H9 (cell line): ENCODE data around the gene OR1M1. TPM values are rescaled to one million over a fixed set of nuclear protein-coding genes. Genes with fewer than 3 reads are reported as not detected.

Source experiments
- DNase-seq: peaks from one replicate; pipeline ENCODE4 v3.0.0-alpha.2; 2017
- H2AFZ ChIP-seq: one replicate; pipeline ENCODE4 v1.6.1; 2013; ENCODE audit warnings: mild to moderate bottlenecking, low read length, control low read depth, moderate library complexity
- H2AK5ac ChIP-seq: 2 replicates; pipeline ENCODE4 v1.6.1; 2013; ENCODE audit warnings: low read length, control low read depth, mixed read lengths; ENCODE audit not compliant: insufficient read length
- H2BK120ac ChIP-seq: one replicate; pipeline ENCODE4 v1.6.1; 2013; ENCODE audit warnings: low read depth, mild to moderate bottlenecking, low read length, control low read depth, inconsistent platforms; ENCODE audit not compliant: poor library complexity, severe bottlenecking
- H2BK12ac ChIP-seq: 2 replicates; pipeline ENCODE4 v1.6.1; 2013; ENCODE audit warnings: low read length, control low read depth, mixed read lengths, low read depth; ENCODE audit not compliant: insufficient read length
- H2BK15ac ChIP-seq: 2 replicates; pipeline ENCODE4 v1.6.1; 2013; ENCODE audit warnings: low read depth, low read length, control low read depth
- H2BK20ac ChIP-seq: one replicate; pipeline ENCODE4 v1.6.1; 2013; ENCODE audit warnings: low read depth, mild to moderate bottlenecking, low read length, control low read depth, inconsistent platforms; ENCODE audit not compliant: poor library complexity, severe bottlenecking
- H2BK5ac ChIP-seq: 2 replicates; pipeline ENCODE4 v1.6.1; 2013; ENCODE audit warnings: low read length, control low read depth, mixed read lengths; ENCODE audit not compliant: insufficient read length
- H3K14ac ChIP-seq: 2 replicates; pipeline ENCODE4 v1.6.1; 2013; ENCODE audit warnings: low read length, control low read depth; ENCODE audit not compliant: insufficient read depth
- H3K18ac ChIP-seq: 2 replicates; pipeline ENCODE4 v1.6.1; 2013; ENCODE audit warnings: low read depth, mild to moderate bottlenecking, mixed read lengths, low read length, control low read depth; ENCODE audit not compliant: insufficient read length
- H3K23ac ChIP-seq: 2 replicates; pipeline ENCODE4 v1.6.1; 2013; ENCODE audit warnings: low read length, control low read depth, mixed read lengths, low read depth; ENCODE audit not compliant: insufficient read length
- H3K23me2 ChIP-seq: 2 replicates; pipeline ENCODE4 v1.6.1; 2013; ENCODE audit warnings: low read depth, mild to moderate bottlenecking, mixed read lengths, low read length, control low read depth; ENCODE audit not compliant: insufficient read length, poor library complexity, severe bottlenecking
- H3K27ac ChIP-seq: 2 replicates; pipeline ENCODE4 v1.5.1; 2013; ENCODE audit warnings: low read length, control low read depth, mixed read lengths, low read depth; ENCODE audit not compliant: insufficient read length
- H3K27me3 ChIP-seq: 2 replicates; pipeline ENCODE4 v1.6.1; 2013; ENCODE audit warnings: low read length, control low read depth, inconsistent platforms; ENCODE audit not compliant: insufficient read depth
- H3K4ac ChIP-seq: 2 replicates; pipeline ENCODE4 v1.6.1; 2013; ENCODE audit warnings: low read depth, mild to moderate bottlenecking, control low read depth, inconsistent platforms, low read length, moderate library complexity
- H3K4me1 ChIP-seq: 2 replicates; pipeline ENCODE4 v1.6.1; 2013; ENCODE audit warnings: low read length, control low read depth, inconsistent platforms; ENCODE audit not compliant: insufficient read depth
- H3K4me2 ChIP-seq: 2 replicates; pipeline ENCODE4 v1.6.1; 2013; ENCODE audit warnings: low read length, control low read depth, mixed read lengths; ENCODE audit not compliant: insufficient read length, insufficient read depth
- H3K56ac ChIP-seq: 2 replicates; pipeline ENCODE4 v1.6.1; 2013; ENCODE audit warnings: low read depth, mild to moderate bottlenecking, mixed read lengths, low read length, control low read depth; ENCODE audit not compliant: insufficient read length
- H3K79me1 ChIP-seq: 2 replicates; pipeline ENCODE4 v1.6.1; 2013; ENCODE audit warnings: low read depth, mild to moderate bottlenecking, moderate library complexity, low read length, control low read depth, inconsistent platforms; ENCODE audit not compliant: insufficient read depth, poor library complexity, severe bottlenecking
- H3K79me2 ChIP-seq: 2 replicates; pipeline ENCODE4 v1.6.1; 2013; ENCODE audit warnings: low read length, control low read depth, inconsistent platforms; ENCODE audit not compliant: insufficient read depth
- H3K9ac ChIP-seq: 2 replicates; pipeline ENCODE4 v1.6.1; 2013; ENCODE audit warnings: low read length, control low read depth, mixed read lengths; ENCODE audit not compliant: insufficient read length; ENCODE audit errors: extremely low read depth
- H3K9me3 ChIP-seq: one replicate; pipeline ENCODE4 v1.6.1; 2013; ENCODE audit warnings: low read depth, low read length, inconsistent platforms; ENCODE audit not compliant: control insufficient read depth
- H3T11ph ChIP-seq: one replicate; pipeline ENCODE4 v1.6.1; 2013; ENCODE audit warnings: mild to moderate bottlenecking, low read length, control low read depth, inconsistent platforms
- H4K20me1 ChIP-seq: one replicate; pipeline ENCODE4 v1.6.1; 2013; ENCODE audit not compliant: control insufficient read depth, insufficient read length, insufficient read depth
- H4K5ac ChIP-seq: 2 replicates; pipeline ENCODE4 v1.6.1; 2013; ENCODE audit warnings: low read depth, mild to moderate bottlenecking, mixed read lengths, low read length, control low read depth; ENCODE audit not compliant: insufficient read length
- H4K8ac ChIP-seq: replicated peaks from 2 replicates; pipeline ENCODE4 v1.6.1; 2013; ENCODE audit warnings: low read length, control low read depth, mixed read lengths, low read depth; ENCODE audit not compliant: insufficient read length
- H4K91ac ChIP-seq: 2 replicates; pipeline ENCODE4 v1.6.1; 2013; ENCODE audit warnings: low read depth, mild to moderate bottlenecking, moderate library complexity, mixed read lengths, low read length, control low read depth; ENCODE audit not compliant: insufficient read length
- H3K27ac Mint-ChIP-seq, 3 experiments: 2 replicates in 2 of 3; 3 replicates in 1 of 3; pipeline ENCODE4 v1.8.0; 2020 to 2021; ENCODE audit warnings: mixed read lengths in 3 of 3, mild to moderate bottlenecking in 1 of 3, moderate library complexity in 1 of 3
- H3K27me3 Mint-ChIP-seq: 2 replicates; pipeline ENCODE4 v1.8.0; 2021; ENCODE audit warnings: low read depth, mild to moderate bottlenecking, moderate library complexity, mixed read lengths
- H3K36me3 Mint-ChIP-seq, 3 experiments: 2 replicates in 2 of 3; 3 replicates in 1 of 3; pipeline ENCODE4 v1.8.0; 2020 to 2021; ENCODE audit warnings: low read depth in 3 of 3, mixed read lengths in 3 of 3; ENCODE audit not compliant: insufficient read depth in 1 of 3
- H3K4me1 Mint-ChIP-seq, 2 experiments: 2 replicates each; pipeline ENCODE4 v1.8.0; 2020; ENCODE audit warnings: mixed read lengths in 2 of 2
- H3K4me3 Mint-ChIP-seq, 2 experiments: 2 replicates in 1 of 2; 3 replicates in 1 of 2; pipeline ENCODE4 v1.8.0; 2020 to 2021; ENCODE audit warnings: mild to moderate bottlenecking in 2 of 2, mixed read lengths in 2 of 2, moderate library complexity in 1 of 2
- H3K9me3 Mint-ChIP-seq, 2 experiments: 2 replicates in 1 of 2; 3 replicates in 1 of 2; pipeline ENCODE4 v1.8.0; 2020; ENCODE audit warnings: mild to moderate bottlenecking in 2 of 2, mixed read lengths in 2 of 2, moderate library complexity in 1 of 2
- WGBS: extraction: QIAGEN DNeasy Blood & Tissue Kit; methylation state at CpG from one replicate; pipeline ENCODE4 v1.1.7; 2013; ENCODE audit warnings: missing lambda C conversion rate, low lambda C conversion rate, mixed read lengths; ENCODE audit not compliant: insufficient read length; ENCODE audit errors: extremely low coverage; 5-methylcytosine and 5-hydroxymethylcytosine counted together
- total RNA-seq: library from RNA; stranded (reverse); gene quantifications from 2 replicates; pipeline ENCODE4 v1.2.1, GENCODE V29; 2021
- TF ChIP-seq, protein P1 (sequence below): fragments of 200-600 bp; sonication (generic); conservative IDR thresholded peaks from 3 replicates; pipeline ENCODE4 v1.8.0; 2021; ENCODE audit warnings: antibody characterized with exemption, mild to moderate bottlenecking

OR1M1 gene
- total RNA-seq, 1 experiment from 2014 or later = not detected

DNA sequence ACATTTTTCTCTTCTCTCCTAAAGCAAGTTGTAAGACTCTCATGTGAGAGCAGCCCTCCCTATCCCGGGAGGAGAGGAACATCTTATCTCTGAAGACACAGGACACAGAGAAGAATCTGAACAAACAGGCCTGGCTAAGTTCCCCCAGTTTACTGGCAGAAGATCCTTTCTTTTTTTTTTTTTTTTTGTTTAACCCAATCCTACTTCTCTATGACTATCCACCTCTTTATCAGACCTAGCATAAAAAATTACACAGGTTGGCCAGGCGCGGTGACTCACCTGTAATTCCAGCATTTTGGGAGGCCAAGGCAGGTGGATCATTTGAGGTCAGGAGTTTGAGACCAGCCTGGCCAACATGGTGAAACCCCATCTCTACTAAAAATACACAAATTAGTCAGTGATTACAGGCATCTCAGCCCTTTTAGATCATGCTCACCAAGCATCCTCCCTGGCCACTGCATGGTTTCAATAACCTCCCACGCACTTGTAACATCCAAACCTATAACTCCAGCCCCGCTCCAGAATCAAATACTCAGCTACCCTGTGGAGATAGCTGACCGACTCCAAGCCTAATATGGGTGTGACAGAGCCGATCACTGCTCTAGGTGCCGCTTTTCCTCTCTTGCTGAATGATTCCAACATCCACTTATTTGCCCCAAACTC is 49.3 kb upstream of the OR1M1 start:
- TF ChIP-seq, protein P1, sequence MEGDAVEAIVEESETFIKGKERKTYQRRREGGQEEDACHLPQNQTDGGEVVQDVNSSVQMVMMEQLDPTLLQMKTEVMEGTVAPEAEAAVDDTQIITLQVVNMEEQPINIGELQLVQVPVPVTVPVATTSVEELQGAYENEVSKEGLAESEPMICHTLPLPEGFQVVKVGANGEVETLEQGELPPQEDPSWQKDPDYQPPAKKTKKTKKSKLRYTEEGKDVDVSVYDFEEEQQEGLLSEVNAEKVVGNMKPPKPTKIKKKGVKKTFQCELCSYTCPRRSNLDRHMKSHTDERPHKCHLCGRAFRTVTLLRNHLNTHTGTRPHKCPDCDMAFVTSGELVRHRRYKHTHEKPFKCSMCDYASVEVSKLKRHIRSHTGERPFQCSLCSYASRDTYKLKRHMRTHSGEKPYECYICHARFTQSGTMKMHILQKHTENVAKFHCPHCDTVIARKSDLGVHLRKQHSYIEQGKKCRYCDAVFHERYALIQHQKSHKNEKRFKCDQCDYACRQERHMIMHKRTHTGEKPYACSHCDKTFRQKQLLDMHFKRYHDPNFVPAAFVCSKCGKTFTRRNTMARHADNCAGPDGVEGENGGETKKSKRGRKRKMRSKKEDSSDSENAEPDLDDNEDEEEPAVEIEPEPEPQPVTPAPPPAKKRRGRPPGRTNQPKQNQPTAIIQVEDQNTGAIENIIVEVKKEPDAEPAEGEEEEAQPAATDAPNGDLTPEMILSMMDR = no peak
- Histone ChIP-seq H3K23ac (no peak overlapping the region), H3K9me3 (no peaks in the 10 kb centered on the region), H2BK15ac (no peak overlapping the region), H3K23me2 (no peaks in the 10 kb centered on the region), H3K18ac (no peak overlapping the region), H3K4ac (no peak overlapping the region), H3K27ac (no peak overlapping the region), H2AFZ (no peak overlapping the region), H4K20me1 (no peaks in the 10 kb centered on the region), H3K79me1 (no peaks in the 10 kb centered on the region), H2BK12ac (no peak overlapping the region), H4K91ac (no peak overlapping the region), H3K9ac (no peak overlapping the region), H2BK120ac (no peak overlapping the region), H3K4me1 (no peaks in the 10 kb centered on the region), H4K8ac (no peak overlapping the region), H2BK20ac (no peak overlapping the region), H3K56ac (no peak overlapping the region), H3K27me3 (no peaks in the 10 kb centered on the region), H4K5ac (no peak overlapping the region), H2BK5ac (no peak overlapping the region), H2AK5ac (no peak overlapping the region), H3K14ac (no peak overlapping the region), H3K4me2 (no peak overlapping the region), H3T11ph (no peak overlapping the region), H3K79me2 (no peaks in the 10 kb centered on the region)
- peaks cover 8 to 11% of the 10 kb centered on the region in 2 experiments for H3K4me1 Mint-ChIP-seq
- H3K36me3 Mint-ChIP-seq = no peaks in the 10 kb centered on the region
- no peak for DNase-seq
- WGBS = no CpG with 5 or more reads among the region's 8 CpGs
- H3K9me3 Mint-ChIP-seq = no peaks in the 10 kb centered on the region
- peaks cover 1% of the 10 kb centered on the region; the same call in 1 of the 2 replicates for H3K27me3 Mint-ChIP-seq
- no peak overlapping the region for H3K27ac Mint-ChIP-seq
- no peak overlapping the region for H3K4me3 Mint-ChIP-seq
